ENCODE results near the gene KLKB1. TPM values are rescaled to one million over a fixed set of nuclear protein-coding genes. Genes with fewer than 3 reads are reported as not detected.
A peak's percentile ranks its signal among the peaks of the same experiment; 100 is the strongest.

Gene KLKB1
- total RNA-seq, 1 donor from 2014 or later: not detected

GRCh38 chr4:186192066-186192612 is 35.2 kb upstream of the KLKB1 start:
- peak in 1 of 2 experiments; percentile 50 for DNase-seq (ENCODE audit: low spot score in 2 of 2, unreplicated experiment in 2 of 2)
- no peaks in the 10 kb centered on the region for H3K9me3 Mint-ChIP-seq
- peaks cover 8% of the 10 kb centered on the region for H3K36me3 Mint-ChIP-seq
- no peak for TF ChIP-seq CTCF (IDR thresholded peaks at IDR 0.05; ENCODE audit: unreplicated experiment)
- H3K4me3 Mint-ChIP-seq: peak overlapping the region; percentile 85
- H3K27me3 Mint-ChIP-seq (ENCODE audit: low read depth): peaks cover 7% of the 10 kb centered on the region
- H3K27ac Mint-ChIP-seq: peak overlapping the region; percentile 85
- peaks cover 25% of the 10 kb centered on the region for H3K4me1 Mint-ChIP-seq

- TF ChIP-seq CTCF (IDR thresholded peaks at IDR 0.05; ENCODE audit: unreplicated experiment): no peak
- no peak for DNase-seq (ENCODE audit: low spot score in 2 of 2, unreplicated experiment in 2 of 2)
- peaks cover 25% of the 10 kb centered on the region for H3K4me1 Mint-ChIP-seq
- H3K27ac Mint-ChIP-seq: no peak overlapping the region
- peaks cover 8% of the 10 kb centered on the region for H3K36me3 Mint-ChIP-seq
- H3K27me3 Mint-ChIP-seq (ENCODE audit: low read depth): peaks cover 7% of the 10 kb centered on the region
- H3K9me3 Mint-ChIP-seq: no peaks in the 10 kb centered on the region
- H3K4me3 Mint-ChIP-seq: no peak overlapping the region
Measured at GRCh38 chr4:186193851-186194250, 33.5 kb upstream of the KLKB1 start.

- no peak overlapping the region for H3K27ac Mint-ChIP-seq
- H3K9me3 Mint-ChIP-seq: no peaks in the 10 kb centered on the region
- peaks cover 10% of the 10 kb centered on the region for H3K4me1 Mint-ChIP-seq
- DNase-seq (ENCODE audit: low spot score in 2 of 2, unreplicated experiment in 2 of 2): no peak
- peaks cover 8% of the 10 kb centered on the region for H3K36me3 Mint-ChIP-seq
- H3K27me3 Mint-ChIP-seq (ENCODE audit: low read depth): peaks cover 7% of the 10 kb centered on the region
- H3K4me3 Mint-ChIP-seq: no peak overlapping the region
- TF ChIP-seq CTCF (IDR thresholded peaks at IDR 0.05; ENCODE audit: unreplicated experiment): no peak
Measured at GRCh38 chr4:186196063-186196462, 31.2 kb upstream of the KLKB1 start.

GRCh38 chr4:186200516-186200915 is 26.8 kb upstream of the KLKB1 start:
- DNase-seq (ENCODE audit: low spot score in 2 of 2, unreplicated experiment in 2 of 2): no peak
- no peak overlapping the region for H3K4me3 Mint-ChIP-seq
- no peak for TF ChIP-seq CTCF (IDR thresholded peaks at IDR 0.05; ENCODE audit: unreplicated experiment)
- H3K4me1 Mint-ChIP-seq: peaks cover 12% of the 10 kb centered on the region
- H3K36me3 Mint-ChIP-seq: peaks cover 6% of the 10 kb centered on the region
- no peaks in the 10 kb centered on the region for H3K9me3 Mint-ChIP-seq
- H3K27me3 Mint-ChIP-seq (ENCODE audit: low read depth): no peaks in the 10 kb centered on the region
- no peak overlapping the region for H3K27ac Mint-ChIP-seq

- peaks cover 12% of the 10 kb centered on the region for H3K4me1 Mint-ChIP-seq
- no peak overlapping the region for H3K4me3 Mint-ChIP-seq
- no peaks in the 10 kb centered on the region for H3K9me3 Mint-ChIP-seq
- no peak for TF ChIP-seq CTCF (IDR thresholded peaks at IDR 0.05; ENCODE audit: unreplicated experiment)
- H3K27me3 Mint-ChIP-seq (ENCODE audit: low read depth): no peaks in the 10 kb centered on the region
- no peak for DNase-seq (ENCODE audit: low spot score in 2 of 2, unreplicated experiment in 2 of 2)
- H3K27ac Mint-ChIP-seq: no peak overlapping the region
- peaks cover 4% of the 10 kb centered on the region for H3K36me3 Mint-ChIP-seq
Measured at GRCh38 chr4:186201010-186201409, 26.3 kb upstream of the KLKB1 start.

Measured in mesothelial cell of epicardium (in vitro differentiated cells).